Vagina (tissue), 2 donors: ENCODE data around the gene SV2B.

Experiments
- CTCF ChIP-seq, 3 experiments: fragments of 450-650 bp in 2 of 3; fragments of 200-600 bp in 1 of 3; sonication (generic) in 1 of 3; IDR thresholded peaks; one replicate each; pipeline ENCODE4 v1.5.1; 2017 to 2019; ENCODE audit warnings: antibody characterized with exemption in 3 of 3, mild to moderate bottlenecking in 2 of 3, moderate library complexity in 2 of 3
- POLR2AphosphoS5 ChIP-seq, 2 donors: sonication (generic); formaldehyde crosslinking; IDR thresholded peaks; one replicate each; pipeline ENCODE4 v1.9.0; 2017; ENCODE audit warnings: antibody characterized with exemption in 2 of 2, mild to moderate bottlenecking in 2 of 2, low read depth in 1 of 2; ENCODE audit not compliant: insufficient read depth in 1 of 2

DNA sequence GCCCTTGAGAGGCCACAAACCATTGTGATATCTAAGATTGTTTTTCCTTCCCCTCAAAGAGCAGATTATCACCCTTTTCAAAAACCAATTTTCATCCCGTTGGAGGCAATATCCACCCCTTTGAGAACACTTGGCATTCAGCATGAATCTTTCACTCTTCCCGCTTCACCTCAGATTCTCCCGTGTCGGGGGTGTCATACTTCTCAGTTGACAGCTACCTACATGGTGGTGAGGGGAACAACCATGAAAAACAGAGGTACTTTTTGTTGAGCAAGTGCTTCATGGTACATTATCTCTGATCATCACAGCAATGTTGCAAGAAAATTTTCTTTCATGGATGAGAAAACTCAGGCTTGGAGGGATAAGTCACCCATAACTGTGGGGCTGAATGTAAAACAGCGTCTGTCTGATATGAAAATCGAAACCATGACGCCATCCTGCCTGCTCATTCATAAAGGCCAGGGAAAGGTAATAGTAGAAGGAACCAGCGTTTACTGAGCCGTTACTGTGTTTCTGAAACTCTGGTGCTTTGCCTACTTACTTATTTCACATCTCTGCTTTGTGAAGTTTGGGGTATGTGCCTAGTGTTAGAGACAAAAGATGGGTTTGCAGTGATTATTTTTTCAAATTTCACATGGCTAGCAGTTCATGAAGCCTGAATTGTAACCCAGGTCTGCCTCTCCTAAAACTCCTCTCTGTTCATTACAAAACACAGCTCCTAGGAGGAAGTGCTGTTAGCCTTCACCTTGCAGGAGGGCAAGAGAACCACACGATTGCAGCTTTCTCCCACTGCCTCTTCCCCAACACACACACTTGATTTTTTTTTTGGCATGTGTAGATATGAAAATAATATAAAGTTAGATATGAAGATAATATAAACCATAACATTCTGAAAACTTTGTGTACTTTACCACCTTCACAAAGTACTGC, 35.4 kb downstream of the SV2B start:
- no peak for TF ChIP-seq CTCF (IDR thresholded peaks at IDR 0.05)
- no peak for TF ChIP-seq POLR2AphosphoS5 (IDR thresholded peaks at IDR 0.05; ENCODE audit: insufficient read depth in 1 of 2, low read depth in 1 of 2)
